Activated CD8-positive, alpha-beta T cell treated with anti-CD3 and anti-CD28 coated beads for 36 hours (primary cell): ENCODE data around the gene NKAIN1. TPM values are rescaled to one million over a fixed set of nuclear protein-coding genes. Genes with fewer than 3 reads are reported as not detected.

Source experiments
- ATAC-seq: fragments of 200-7000 bp; cut with Tn5 transposase; one replicate; pipeline ENCODE4 v1.10.0; 2021; ENCODE audit warnings: mild to moderate bottlenecking, moderate library complexity
- CTCF ChIA-PET: fragments of 350-600 bp; sonication (Branson Sonifier 250); formaldehyde crosslinking; loops from one replicate; lab custom pipeline; 2021; ENCODE audit warnings: antibody characterized with exemption; lab: Charles Lee
- POLR2A ChIA-PET: fragments of 350-600 bp; sonication (Branson Sonifier 250); formaldehyde crosslinking; loops from one replicate; lab custom pipeline; 2021; ENCODE audit warnings: antibody characterized with exemption; lab: Charles Lee
- DNase-seq: peaks from one replicate; pipeline ENCODE4 v3.0.0-alpha.2; 2020
- H3K27ac Mint-ChIP-seq: one replicate; pipeline ENCODE4 v1.8.0; 2021; ENCODE audit warnings: mild to moderate bottlenecking, mixed read lengths
- H3K27me3 Mint-ChIP-seq: one replicate; pipeline ENCODE4 v1.8.0; 2021; ENCODE audit warnings: mixed read lengths
- H3K36me3 Mint-ChIP-seq: one replicate; pipeline ENCODE4 v1.8.0; 2021; ENCODE audit warnings: low read depth, mixed read lengths
- H3K4me1 Mint-ChIP-seq: one replicate; pipeline ENCODE4 v1.8.0; 2021; ENCODE audit warnings: low read depth, mixed read lengths
- H3K4me3 Mint-ChIP-seq: one replicate; pipeline ENCODE4 v1.8.0; 2021; ENCODE audit warnings: mild to moderate bottlenecking, moderate library complexity, mixed read lengths
- H3K9me3 Mint-ChIP-seq: one replicate; pipeline ENCODE4 v1.8.0; 2021; ENCODE audit warnings: mixed read lengths
- CTCF ChIP-seq: fragments of 200-600 bp; IDR thresholded peaks from one replicate; pipeline ENCODE4 v1.8.0; 2022; ENCODE audit warnings: antibody characterized with exemption, mild to moderate bottlenecking
- intact Hi-C: fragments of 100-400 bp; cut with micrococcal nuclease; formaldehyde crosslinking; loops from one replicate; pipeline ENCODE4 v1.10.0; 2022
- total RNA-seq, 2 experiments: library from RNA; stranded (reverse); gene quantifications; one replicate each; pipeline ENCODE4 v1.2.3, GENCODE V29; 2021

Gene NKAIN1
- total RNA-seq, 2 experiments from 2014 or later: not detected

- no peak overlapping the region for H3K27ac Mint-ChIP-seq
- CTCF ChIA-PET: interaction anchor here (1.0 to 1.6 kb wide), 2 partner anchors 47 to 413 kb away, joined by 3 read pairs; no protein-coding TSS in a partner anchor
- no peak for DNase-seq
- no peaks in the 10 kb centered on the region for H3K9me3 Mint-ChIP-seq
- ATAC-seq: no peak
- intact Hi-C loops: no loop called here
- POLR2A ChIA-PET: no interaction called here
- no peaks in the 10 kb centered on the region for H3K4me1 Mint-ChIP-seq
- no peaks in the 10 kb centered on the region for H3K27me3 Mint-ChIP-seq
- H3K36me3 Mint-ChIP-seq: no peaks in the 10 kb centered on the region
- H3K4me3 Mint-ChIP-seq: no peak overlapping the region
- no peak for TF ChIP-seq CTCF
Measured at GRCh38 chr1:31135973-31136600, 103.6 kb downstream of the NKAIN1 start.

- Mint-ChIP-seq H3K9me3 (no peaks in the 10 kb centered on the region), H3K27me3 (no peaks in the 10 kb centered on the region), H3K4me1 (no peaks in the 10 kb centered on the region), H3K27ac (no peak overlapping the region), H3K4me3 (no peak overlapping the region), H3K36me3 (no peaks in the 10 kb centered on the region)
- ChIA-PET CTCF (interaction anchor here (0.9 kb wide), 1 partner anchor 23 kb away, joined by 4 read pairs; no protein-coding TSS in a partner anchor), POLR2A (no interaction called here)
- no peak for TF ChIP-seq CTCF
- ATAC-seq: no peak
- DNase-seq: no peak
- intact Hi-C loops: no loop called here
Measured at GRCh38 chr1:31133368-31133767, 106.3 kb downstream of the NKAIN1 start.

Other genes starting within 250 kb of the NKAIN1 start
- gene PUM1, start 174.2 kb downstream of the NKAIN1 start, total RNA-seq: 10 to 100 TPM; 98.0 to 99.0 TPM
- 100 to 1,000 TPM in 1 of 2 experiments, 10 to 100 TPM in 1; 98.6 to 102 TPM for gene SNRNP40, start 56.9 kb upstream of the NKAIN1 start, total RNA-seq
- gene ZCCHC17, start 57.1 kb upstream of the NKAIN1 start, total RNA-seq: 10 to 100 TPM; 27.2 to 28.7 TPM
- gene FABP3, start 133.2 kb upstream of the NKAIN1 start, total RNA-seq: under 1 TPM in 1 of 2 experiments, not detected in 1; 0.65 TPM
- under 1 TPM in 1 of 2 experiments, not detected in 1; 0.16 TPM for gene SERINC2, start 173.3 kb upstream of the NKAIN1 start, total RNA-seq